Measurements from ENCODE around the gene RAB14. TPM values are rescaled to one million over a fixed set of nuclear protein-coding genes. Genes with fewer than 3 reads are reported as not detected.

Gene RAB14
- total RNA-seq, 1 experiment from 2014 or later: 63.1 TPM

GRCh38 chr9:121138561-121138960 is 63.1 kb downstream of the RAB14 start:
- Histone ChIP-seq H3K9ac (ENCODE audit: low read length) (no peak overlapping the region), H3K79me2 (ENCODE audit: insufficient read depth, low read length) (no peaks in the 10 kb centered on the region), H2AFZ (ENCODE audit: low read depth, low read length, poor library complexity, severe bottlenecking) (no peak overlapping the region), H3K4me3 (replicated peaks in 1 of 2; ENCODE audit: low read depth in 1 of 2, low read length in 2 of 2) (no peak overlapping the region), H3K9me2 (ENCODE audit: insufficient read depth) (no peaks in the 10 kb centered on the region), H3K27me3 (ENCODE audit: insufficient read depth, low read length) (no peaks in the 10 kb centered on the region), H4K20me1 (ENCODE audit: insufficient read depth) (no peaks in the 10 kb centered on the region), H3K4me1 (ENCODE audit: control insufficient read depth in 1 of 2, insufficient read depth in 2 of 2, low read length in 2 of 2) (no peaks in the 10 kb centered on the region), H3K9me3 (ENCODE audit: control insufficient read depth in 1 of 2, insufficient read depth in 1 of 2, low read depth in 1 of 2, low read length in 2 of 2) (no peaks in the 10 kb centered on the region), H3K36me3 (ENCODE audit: control insufficient read depth in 1 of 2, insufficient read depth in 2 of 2, low read length in 2 of 2) (peaks cover 0 to 5% of the 10 kb centered on the region in 2 experiments; a peak in 2 of 4 replicates), H3K27ac (ENCODE audit: low read depth, low read length) (no peak overlapping the region), H3K4me2 (ENCODE audit: low read length) (no peak overlapping the region)
- ChIA-PET CTCF (no interaction called here), RAD21 (ENCODE audit: low non-redundant PET in 1 of 2, low total read pairs in 2 of 2, uncharacterized antibody in 2 of 2, unreplicated experiment in 2 of 2) (no interaction called here), POLR2A (interaction anchor here (1.9 kb wide), 1 partner anchor 17 kb away, joined by 5 read pairs; no protein-coding TSS in a partner anchor)
- no TSS peak for BruUV-seq (replicated peaks)
- no peak for DNase-seq (ENCODE audit: low read depth, low spot score)
- intact Hi-C loops (cut with micrococcal nuclease): no loop called here
- no peak for ATAC-seq
- TF ChIP-seq SP1 (IDR thresholded peaks at IDR 0.05; ENCODE audit: low read depth): no peak
- no peak for TF ChIP-seq SRF (IDR thresholded peaks at IDR 0.05; ENCODE audit: low read depth)
- no peak for TF ChIP-seq YY1 (IDR thresholded peaks at IDR 0.05; ENCODE audit: extremely low read depth, insufficient replicate concordance, low read depth, low read length)
- no peak for TF ChIP-seq ELF1 (IDR thresholded peaks at IDR 0.05; ENCODE audit: borderline replicate concordance, low read depth)
- no peak for TF ChIP-seq SIN3A (IDR thresholded peaks at IDR 0.05; ENCODE audit: low read depth)
- TF ChIP-seq, protein P1, sequence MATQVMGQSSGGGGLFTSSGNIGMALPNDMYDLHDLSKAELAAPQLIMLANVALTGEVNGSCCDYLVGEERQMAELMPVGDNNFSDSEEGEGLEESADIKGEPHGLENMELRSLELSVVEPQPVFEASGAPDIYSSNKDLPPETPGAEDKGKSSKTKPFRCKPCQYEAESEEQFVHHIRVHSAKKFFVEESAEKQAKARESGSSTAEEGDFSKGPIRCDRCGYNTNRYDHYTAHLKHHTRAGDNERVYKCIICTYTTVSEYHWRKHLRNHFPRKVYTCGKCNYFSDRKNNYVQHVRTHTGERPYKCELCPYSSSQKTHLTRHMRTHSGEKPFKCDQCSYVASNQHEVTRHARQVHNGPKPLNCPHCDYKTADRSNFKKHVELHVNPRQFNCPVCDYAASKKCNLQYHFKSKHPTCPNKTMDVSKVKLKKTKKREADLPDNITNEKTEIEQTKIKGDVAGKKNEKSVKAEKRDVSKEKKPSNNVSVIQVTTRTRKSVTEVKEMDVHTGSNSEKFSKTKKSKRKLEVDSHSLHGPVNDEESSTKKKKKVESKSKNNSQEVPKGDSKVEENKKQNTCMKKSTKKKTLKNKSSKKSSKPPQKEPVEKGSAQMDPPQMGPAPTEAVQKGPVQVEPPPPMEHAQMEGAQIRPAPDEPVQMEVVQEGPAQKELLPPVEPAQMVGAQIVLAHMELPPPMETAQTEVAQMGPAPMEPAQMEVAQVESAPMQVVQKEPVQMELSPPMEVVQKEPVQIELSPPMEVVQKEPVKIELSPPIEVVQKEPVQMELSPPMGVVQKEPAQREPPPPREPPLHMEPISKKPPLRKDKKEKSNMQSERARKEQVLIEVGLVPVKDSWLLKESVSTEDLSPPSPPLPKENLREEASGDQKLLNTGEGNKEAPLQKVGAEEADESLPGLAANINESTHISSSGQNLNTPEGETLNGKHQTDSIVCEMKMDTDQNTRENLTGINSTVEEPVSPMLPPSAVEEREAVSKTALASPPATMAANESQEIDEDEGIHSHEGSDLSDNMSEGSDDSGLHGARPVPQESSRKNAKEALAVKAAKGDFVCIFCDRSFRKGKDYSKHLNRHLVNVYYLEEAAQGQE (IDR thresholded peaks at IDR 0.05; ENCODE audit: low read depth): no peak
- no peak for TF ChIP-seq TCF7L2 (IDR thresholded peaks at IDR 0.05; ENCODE audit: borderline replicate concordance, extremely low read depth, insufficient read depth, insufficient read length)
- TF ChIP-seq CBX3 (IDR thresholded peaks at IDR 0.05; ENCODE audit: low read depth): no peak
- TF ChIP-seq, protein P2, sequence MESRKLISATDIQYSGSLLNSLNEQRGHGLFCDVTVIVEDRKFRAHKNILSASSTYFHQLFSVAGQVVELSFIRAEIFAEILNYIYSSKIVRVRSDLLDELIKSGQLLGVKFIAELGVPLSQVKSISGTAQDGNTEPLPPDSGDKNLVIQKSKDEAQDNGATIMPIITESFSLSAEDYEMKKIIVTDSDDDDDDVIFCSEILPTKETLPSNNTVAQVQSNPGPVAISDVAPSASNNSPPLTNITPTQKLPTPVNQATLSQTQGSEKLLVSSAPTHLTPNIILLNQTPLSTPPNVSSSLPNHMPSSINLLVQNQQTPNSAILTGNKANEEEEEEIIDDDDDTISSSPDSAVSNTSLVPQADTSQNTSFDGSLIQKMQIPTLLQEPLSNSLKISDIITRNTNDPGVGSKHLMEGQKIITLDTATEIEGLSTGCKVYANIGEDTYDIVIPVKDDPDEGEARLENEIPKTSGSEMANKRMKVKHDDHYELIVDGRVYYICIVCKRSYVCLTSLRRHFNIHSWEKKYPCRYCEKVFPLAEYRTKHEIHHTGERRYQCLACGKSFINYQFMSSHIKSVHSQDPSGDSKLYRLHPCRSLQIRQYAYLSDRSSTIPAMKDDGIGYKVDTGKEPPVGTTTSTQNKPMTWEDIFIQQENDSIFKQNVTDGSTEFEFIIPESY (IDR thresholded peaks at IDR 0.05; ENCODE audit: extremely low read depth, insufficient replicate concordance, low read length): no peak
- no peak for TF ChIP-seq ZNF274 (IDR thresholded peaks at IDR 0.05; ENCODE audit: low read depth, low read length)
- TF ChIP-seq MAX (IDR thresholded peaks at IDR 0.05): no peak
- no peak for TF ChIP-seq EZH2phosphoT487 (IDR thresholded peaks at IDR 0.05; ENCODE audit: borderline replicate concordance)
- TF ChIP-seq POLR2A (IDR thresholded peaks at IDR 0.05; ENCODE audit: borderline replicate concordance, extremely low read depth, insufficient read depth, insufficient read length): no peak

All from HCT116 (cell line).